HEK293 (cell line): ENCODE results near the gene C8B.

Source experiments
- CTCF ChIA-PET: fragments of 350-600 bp; formaldehyde crosslinking; extraction: SDS; loops from one replicate; lab custom pipeline; 2021; ENCODE audit warnings: antibody characterized with exemption; lab: Yijun Ruan, JAX
- POLR2A ChIA-PET: fragments of 300-600 bp; formaldehyde crosslinking; extraction: SDS; loops from one replicate; lab custom pipeline; 2020; ENCODE audit warnings: antibody characterized with exemption, inconsistent platforms; lab: Yijun Ruan, JAX
- H3K27ac ChIP-seq: fragments of 200-500 bp; sonication (Bioruptor generic); 2 replicates; pipeline ENCODE4 v1.5.1; 2014; ENCODE audit warnings: low read depth, low read length, control low read depth, inconsistent platforms; ENCODE audit errors: extremely low read depth
- H3K36me3 ChIP-seq, 2 experiments: fragments of 200-500 bp in 1 of 2; sonication (Bioruptor generic) in 1 of 2; 1 replicate in 1 of 2; 2 replicates in 1 of 2; pipeline ENCODE4 v1.5.1; 2014 to 2017; ENCODE audit warnings: inconsistent platforms in 2 of 2, low read length in 2 of 2; ENCODE audit not compliant: control insufficient read depth in 2 of 2, insufficient read depth in 1 of 2
- H3K4me1 ChIP-seq: fragments of 200-500 bp; sonication (Bioruptor generic); 2 replicates; pipeline ENCODE4 v1.5.1; 2014; ENCODE audit warnings: mild to moderate bottlenecking, low read length, inconsistent platforms; ENCODE audit not compliant: control insufficient read depth, insufficient read depth
- H3K4me3 ChIP-seq: 2 replicates; pipeline ENCODE4 v1.5.1; 2011; ENCODE audit warnings: low read depth, mild to moderate bottlenecking, control low read depth, low read length, moderate library complexity
- H3K9me3 ChIP-seq: fragments of 200-500 bp; sonication (Bioruptor generic); 2 replicates; pipeline ENCODE4 v1.5.1; 2014; ENCODE audit warnings: low read depth, low read length, inconsistent platforms; ENCODE audit not compliant: control insufficient read depth, insufficient read depth
- AEBP2 ChIP-seq: fragments of 450-650 bp; formaldehyde crosslinking; IDR thresholded peaks from 2 replicates; pipeline ENCODE4 v1.5.1; 2016; ENCODE audit warnings: missing biosample characterization, missing genetic modification characterization, borderline replicate concordance
- ATF2 ChIP-seq: fragments of 450-650 bp; formaldehyde crosslinking; IDR thresholded peaks from 2 replicates; pipeline ENCODE4 v1.5.1; 2016; ENCODE audit warnings: missing biosample characterization, missing genetic modification characterization, low read depth
- BCL11A ChIP-seq: fragments of 450-650 bp; formaldehyde crosslinking; IDR thresholded peaks from 2 replicates; pipeline ENCODE4 v1.5.1; 2016; ENCODE audit warnings: low read depth, missing biosample characterization, missing genetic modification characterization
- GLI2 ChIP-seq: fragments of 450-650 bp; formaldehyde crosslinking; IDR thresholded peaks from 2 replicates; pipeline ENCODE4; 2017; ENCODE audit warnings: missing biosample characterization, missing genetic modification characterization, low read depth, borderline replicate concordance
- HOXA7 ChIP-seq: sonication (generic); formaldehyde crosslinking; IDR thresholded peaks from 2 replicates; pipeline ENCODE4 v1.8.1; 2022; ENCODE audit warnings: missing genetic modification reagents, borderline replicate concordance
- HOXD13 ChIP-seq: sonication (generic); formaldehyde crosslinking; IDR thresholded peaks from 2 replicates; pipeline ENCODE4 v1.8.0; 2022; ENCODE audit warnings: missing genetic modification reagents, borderline replicate concordance
- KLF10 ChIP-seq: fragments of 450-650 bp; IDR thresholded peaks from 2 replicates; pipeline ENCODE4 v1.5.1; 2018; ENCODE audit warnings: missing biosample characterization, mild to moderate bottlenecking, missing genetic modification characterization
- PRDM1 ChIP-seq: fragments of 450-650 bp; formaldehyde crosslinking; IDR thresholded peaks from 2 replicates; pipeline ENCODE4; 2016; ENCODE audit warnings: missing biosample characterization, missing genetic modification characterization
- ZBTB17 ChIP-seq: fragments of 450-650 bp; formaldehyde crosslinking; IDR thresholded peaks from 2 replicates; pipeline ENCODE4 v1.5.1; 2016; ENCODE audit warnings: missing biosample characterization, missing genetic modification characterization
- ZFP3 ChIP-seq: fragments of 450-650 bp; formaldehyde crosslinking; IDR thresholded peaks from 2 replicates; pipeline ENCODE4 v1.5.1; 2016; ENCODE audit warnings: low read depth, missing biosample characterization, missing genetic modification characterization
- ZFP41 ChIP-seq: fragments of 450-650 bp; formaldehyde crosslinking; IDR thresholded peaks from 2 replicates; pipeline ENCODE4 v1.5.1; 2016; ENCODE audit warnings: missing biosample characterization, missing genetic modification characterization, borderline replicate concordance
- ZNF221 ChIP-seq: fragments of 450-650 bp; formaldehyde crosslinking; IDR thresholded peaks from 2 replicates; pipeline ENCODE4 v1.5.1; 2017; ENCODE audit warnings: missing biosample characterization, missing genetic modification characterization, borderline replicate concordance
- ZNF292 ChIP-seq: fragments of 450-650 bp; formaldehyde crosslinking; IDR thresholded peaks from 2 replicates; pipeline ENCODE4 v1.5.1; 2016; ENCODE audit warnings: low read depth, missing biosample characterization, missing genetic modification characterization, borderline replicate concordance
- ZNF311 ChIP-seq: fragments of 450-650 bp; formaldehyde crosslinking; IDR thresholded peaks from 2 replicates; pipeline ENCODE4 v1.5.1; 2017; ENCODE audit warnings: missing biosample characterization, missing genetic modification characterization, borderline replicate concordance
- ZNF37A ChIP-seq: fragments of 450-650 bp; IDR thresholded peaks from 2 replicates; pipeline ENCODE4 v1.5.1; 2018; ENCODE audit warnings: missing biosample characterization, missing genetic modification characterization
- ZNF391 ChIP-seq: fragments of 450-650 bp; formaldehyde crosslinking; IDR thresholded peaks from 2 replicates; pipeline ENCODE4 v1.5.1; 2016; ENCODE audit warnings: low read depth, missing biosample characterization, missing genetic modification characterization, borderline replicate concordance
- ZNF433 ChIP-seq: fragments of 450-650 bp; formaldehyde crosslinking; IDR thresholded peaks from 2 replicates; pipeline ENCODE4 v1.5.1; 2016; ENCODE audit warnings: missing biosample characterization, missing genetic modification characterization, low read depth
- ZNF48 ChIP-seq: fragments of 450-650 bp; formaldehyde crosslinking; IDR thresholded peaks from 2 replicates; pipeline ENCODE4 v1.5.1; 2016; ENCODE audit warnings: missing biosample characterization, missing genetic modification characterization
- ZNF571 ChIP-seq: fragments of 450-650 bp; formaldehyde crosslinking; IDR thresholded peaks from 2 replicates; pipeline ENCODE4 v1.5.0; 2017; ENCODE audit warnings: missing biosample characterization, missing genetic modification characterization
- ZNF585B ChIP-seq: fragments of 450-650 bp; formaldehyde crosslinking; IDR thresholded peaks from 2 replicates; pipeline ENCODE4 v1.5.1; 2016; ENCODE audit warnings: missing biosample characterization, missing genetic modification characterization
- ZNF645 ChIP-seq: fragments of 450-650 bp; formaldehyde crosslinking; IDR thresholded peaks from 2 replicates; pipeline ENCODE4; 2016; ENCODE audit warnings: missing biosample characterization, missing genetic modification characterization
- ZNF670 ChIP-seq: fragments of 450-650 bp; formaldehyde crosslinking; IDR thresholded peaks from 2 replicates; pipeline ENCODE4 v1.5.1; 2016; ENCODE audit warnings: missing biosample characterization, missing genetic modification characterization, low read depth
- ZNF768 ChIP-seq: fragments of 450-650 bp; formaldehyde crosslinking; IDR thresholded peaks from 2 replicates; pipeline ENCODE4 v1.5.1; 2018; ENCODE audit warnings: missing biosample characterization, mild to moderate bottlenecking, missing genetic modification characterization
- ZNF837 ChIP-seq: fragments of 450-650 bp; formaldehyde crosslinking; IDR thresholded peaks from 2 replicates; pipeline ENCODE4 v1.5.1; 2016; ENCODE audit warnings: missing biosample characterization, missing genetic modification characterization
- ZNF843 ChIP-seq: fragments of 450-650 bp; formaldehyde crosslinking; IDR thresholded peaks from 2 replicates; pipeline ENCODE4 v1.5.1; 2016; ENCODE audit warnings: missing biosample characterization, missing genetic modification characterization
- TF ChIP-seq, protein P1 (sequence below): fragments of 450-650 bp; formaldehyde crosslinking; IDR thresholded peaks from 2 replicates; pipeline ENCODE4 v1.5.1; 2016; ENCODE audit warnings: missing biosample characterization, missing genetic modification characterization
- TF ChIP-seq, protein P2 (sequence below): fragments of 450-650 bp; formaldehyde crosslinking; IDR thresholded peaks from 2 replicates; pipeline ENCODE4 v1.5.1; 2016; ENCODE audit warnings: missing biosample characterization, missing genetic modification characterization

C8B gene

DNA sequence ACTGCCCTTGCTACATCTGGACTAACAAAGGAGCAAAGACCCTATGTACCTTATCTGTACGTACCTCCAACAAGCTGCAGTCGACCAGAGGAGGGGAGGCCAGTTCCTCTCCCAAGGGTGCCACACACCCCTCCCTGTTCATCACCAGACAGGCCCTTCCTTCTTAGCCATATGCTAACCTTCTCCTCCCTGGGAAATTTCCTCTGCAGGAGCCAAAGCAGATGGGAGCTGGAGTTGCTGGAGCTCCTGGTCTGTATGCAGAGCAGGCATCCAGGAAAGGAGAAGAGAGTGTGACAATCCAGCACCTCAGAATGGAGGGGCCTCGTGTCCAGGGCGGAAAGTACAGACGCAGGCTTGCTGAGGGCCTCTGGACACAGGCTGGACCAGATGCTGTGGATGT, 48.5 kb downstream of the C8B start (continued):
- TF ChIP-seq, protein P1, sequence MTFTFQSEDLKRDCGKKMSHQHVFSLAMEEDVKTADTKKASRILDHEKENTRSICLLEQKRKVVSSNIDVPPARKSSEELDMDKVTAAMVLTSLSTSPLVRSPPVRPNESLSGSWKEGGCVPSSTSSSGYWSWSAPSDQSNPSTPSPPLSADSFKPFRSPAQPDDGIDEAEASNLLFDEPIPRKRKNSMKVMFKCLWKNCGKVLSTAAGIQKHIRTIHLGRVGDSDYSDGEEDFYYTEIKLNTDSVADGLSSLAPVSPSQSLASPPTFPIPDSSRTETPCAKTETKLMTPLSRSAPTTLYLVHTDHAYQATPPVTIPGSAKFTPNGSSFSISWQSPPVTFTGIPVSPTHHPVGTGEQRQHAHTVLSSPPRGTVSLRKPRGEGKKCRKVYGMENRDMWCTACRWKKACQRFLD, result no peak
- TF ChIP-seq ZFP41 (tag by site-specific recombination) (no peak), ZNF843 (tag by site-specific recombination) (no peak), PRDM1 (tag by site-specific recombination) (no peak), ZNF391 (tag by site-specific recombination) (no peak), GLI2 (no peak)

GRCh38 chr1:56916630-56917029, 49.2 kb downstream of the C8B start:
- no peaks in the 10 kb centered on the region for H3K36me3 ChIP-seq
- H3K4me3 ChIP-seq, result no peak overlapping the region
- no peaks in the 10 kb centered on the region for H3K4me1 ChIP-seq
- H3K9me3 ChIP-seq, result no peaks in the 10 kb centered on the region
- CTCF ChIA-PET, result no interaction called here
- no peak for TF ChIP-seq HOXD13 (CRISPR knock-in tag)
- TF ChIP-seq, all 188 proteins: peak for 0
- POLR2A ChIA-PET, result no interaction called here
- no peak overlapping the region for H3K27ac ChIP-seq

GRCh38 chr1:56915960-56916359, 49.9 kb downstream of the C8B start:
- POLR2A ChIA-PET, result no interaction called here

More at GRCh38 chr1:56915960-56916359, 49.9 kb downstream of the C8B start:
- no peaks in the 10 kb centered on the region for H3K4me1 ChIP-seq
- H3K4me3 ChIP-seq, result no peak overlapping the region
- no peak overlapping the region for H3K27ac ChIP-seq
- no peak for TF ChIP-seq ZNF837 (tag by site-specific recombination)
- TF ChIP-seq ZNF645 (tag by site-specific recombination), result no peak
- TF ChIP-seq ZNF37A (tag by site-specific recombination), result no peak
- no peak for TF ChIP-seq KLF10 (tag by site-specific recombination)
- TF ChIP-seq ZNF585B (tag by site-specific recombination), result no peak
- TF ChIP-seq BCL11A, result no peak
- no peak for TF ChIP-seq ZNF768
- TF ChIP-seq HOXA7 (CRISPR knock-in tag), result no peak
- TF ChIP-seq ZNF292, result no peak
- no peak for TF ChIP-seq ZNF221
- TF ChIP-seq ZNF433, result no peak
- TF ChIP-seq AEBP2 (tag by site-specific recombination), result no peak
- TF ChIP-seq, protein P2, sequence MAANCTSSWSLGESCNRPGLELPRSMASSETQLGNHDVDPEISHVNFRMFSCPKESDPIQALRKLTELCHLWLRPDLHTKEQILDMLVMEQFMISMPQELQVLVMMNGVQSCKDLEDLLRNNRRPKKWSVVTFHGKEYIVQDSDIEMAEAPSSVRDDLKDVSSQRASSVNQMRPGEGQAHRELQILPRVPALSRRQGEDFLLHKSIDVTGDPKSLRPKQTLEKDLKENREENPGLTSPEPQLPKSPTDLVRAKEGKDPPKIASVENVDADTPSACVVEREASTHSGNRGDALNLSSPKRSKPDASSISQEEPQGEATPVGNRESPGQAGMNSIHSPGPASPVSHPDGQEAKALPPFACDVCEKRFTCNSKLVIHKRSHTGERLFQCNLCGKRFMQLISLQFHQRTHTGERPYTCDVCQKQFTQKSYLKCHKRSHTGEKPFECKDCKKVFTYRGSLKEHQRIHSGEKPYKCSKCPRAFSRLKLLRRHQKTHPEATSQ (tag by site-specific recombination), result no peak
- no peak for TF ChIP-seq ZNF670
- no peak for TF ChIP-seq ATF2
- TF ChIP-seq ZFP3 (tag by site-specific recombination), result no peak
- TF ChIP-seq ZNF311 (tag by site-specific recombination), result no peak
- TF ChIP-seq ZBTB17 (tag by site-specific recombination), result no peak
- no peak for TF ChIP-seq ZNF571 (tag by site-specific recombination)
- no peak for TF ChIP-seq ZNF48 (tag by site-specific recombination)
- H3K9me3 ChIP-seq, result no peaks in the 10 kb centered on the region
- CTCF ChIA-PET, result no interaction called here
- no peaks in the 10 kb centered on the region for H3K36me3 ChIP-seq
